Chondrocyte (in vitro differentiated cells): ENCODE results near the gene AMFR. TPM values are rescaled to one million over a fixed set of nuclear protein-coding genes. Genes with fewer than 3 reads are reported as not detected.

Experiments
- DNase-seq: peaks from one replicate; pipeline ENCODE4 v3.0.0; 2021; ENCODE audit warnings: mixed read lengths, low spot score
- H3K27ac Mint-ChIP-seq: one replicate; pipeline ENCODE4 v1.8.0; 2021; ENCODE audit warnings: mild to moderate bottlenecking, moderate library complexity, mixed read lengths; ENCODE audit not compliant: unreplicated experiment
- H3K27me3 Mint-ChIP-seq: 2 replicates; pipeline ENCODE4 v1.8.0; 2021; ENCODE audit warnings: low read depth, mixed read lengths
- H3K36me3 Mint-ChIP-seq: 2 replicates; pipeline ENCODE4 v1.8.0; 2021; ENCODE audit warnings: low read depth, mixed read lengths
- H3K4me1 Mint-ChIP-seq: 2 replicates; pipeline ENCODE4 v1.8.0; 2021; ENCODE audit warnings: low read depth, mild to moderate bottlenecking, mixed read lengths
- H3K4me3 Mint-ChIP-seq: one replicate; pipeline ENCODE4 v1.8.0; 2021; ENCODE audit warnings: mild to moderate bottlenecking, moderate library complexity, mixed read lengths; ENCODE audit not compliant: unreplicated experiment
- H3K9me3 Mint-ChIP-seq: 2 replicates; pipeline ENCODE4 v1.8.0; 2021; ENCODE audit warnings: low read depth, mixed read lengths
- CTCF ChIP-seq: fragments of 200-600 bp; sonication (generic); IDR thresholded peaks from 2 replicates; pipeline ENCODE4 v1.5.0; 2021; ENCODE audit warnings: antibody characterized with exemption, mild to moderate bottlenecking, moderate library complexity
- total RNA-seq: library from RNA; stranded (reverse); gene quantifications from 3 replicates; pipeline ENCODE4 v1.2.1, GENCODE V29; 2021

Gene AMFR
- total RNA-seq, 1 donor from 2014 or later: 104 TPM

- no peak overlapping the region for H3K27ac Mint-ChIP-seq
- no peaks in the 10 kb centered on the region for H3K9me3 Mint-ChIP-seq
- peaks cover 5% of the 10 kb centered on the region for H3K4me1 Mint-ChIP-seq
- H3K27me3 Mint-ChIP-seq: peaks cover 4% of the 10 kb centered on the region
- no peak overlapping the region for H3K4me3 Mint-ChIP-seq
- no peaks in the 10 kb centered on the region for H3K36me3 Mint-ChIP-seq
- no peak for TF ChIP-seq CTCF
- DNase-seq: no peak
Observed at GRCh38 chr16:56319376-56319775, 106.0 kb downstream of the AMFR start.

GRCh38 chr16:56318827-56319140 is 106.6 kb downstream of the AMFR start:
- no peaks in the 10 kb centered on the region for H3K9me3 Mint-ChIP-seq
- TF ChIP-seq CTCF: no peak
- H3K27ac Mint-ChIP-seq: no peak overlapping the region
- H3K4me1 Mint-ChIP-seq: peaks cover 5% of the 10 kb centered on the region
- H3K27me3 Mint-ChIP-seq: peaks cover 4% of the 10 kb centered on the region
- H3K36me3 Mint-ChIP-seq: no peaks in the 10 kb centered on the region
- H3K4me3 Mint-ChIP-seq: no peak overlapping the region
- DNase-seq: no peak

GRCh38 chr16:56317998-56318826 is 107.1 kb downstream of the AMFR start:
- DNase-seq: no peak
- H3K27me3 Mint-ChIP-seq: peaks cover 4% of the 10 kb centered on the region
- H3K27ac Mint-ChIP-seq: no peak overlapping the region

GRCh38 chr16:56316545-56316944 is 108.8 kb downstream of the AMFR start:
- no peak for DNase-seq
- no peak for TF ChIP-seq CTCF
- Mint-ChIP-seq H3K27me3 (peaks cover 4% of the 10 kb centered on the region), H3K36me3 (no peaks in the 10 kb centered on the region), H3K4me3 (no peak overlapping the region), H3K9me3 (no peaks in the 10 kb centered on the region), H3K4me1 (peaks cover 5% of the 10 kb centered on the region), H3K27ac (no peak overlapping the region)

More at GRCh38 chr16:56317998-56318826, 107.1 kb downstream of the AMFR start:
- Mint-ChIP-seq H3K9me3 (no peaks in the 10 kb centered on the region), H3K36me3 (no peaks in the 10 kb centered on the region), H3K4me3 (peak overlapping the region; percentile 66), H3K4me1 (peaks cover 5% of the 10 kb centered on the region)
- peak; percentile 96 for TF ChIP-seq CTCF

- H3K27ac Mint-ChIP-seq: no peak overlapping the region
- peaks cover 5% of the 10 kb centered on the region for H3K4me1 Mint-ChIP-seq
- H3K9me3 Mint-ChIP-seq: no peaks in the 10 kb centered on the region
- DNase-seq: peak; percentile 43
- H3K4me3 Mint-ChIP-seq: no peak overlapping the region
- H3K36me3 Mint-ChIP-seq: no peaks in the 10 kb centered on the region
- peaks cover 4% of the 10 kb centered on the region for H3K27me3 Mint-ChIP-seq
- TF ChIP-seq CTCF: no peak
Observed at GRCh38 chr16:56315955-56316354, 109.4 kb downstream of the AMFR start.
